Testis (tissue), 2 donors: ENCODE data around the gene DEXI.

Experiments
- POLR2A ChIP-seq: fragments of 450-650 bp; IDR thresholded peaks from one replicate; pipeline ENCODE4 v1.6.1; 2017; ENCODE audit warnings: antibody characterized with exemption, mild to moderate bottlenecking, moderate library complexity
- TF ChIP-seq, protein P1 (sequence below), 3 experiments: fragments of 450-650 bp in 2 of 3; fragments of 200-600 bp in 1 of 3; sonication (generic) in 1 of 3; IDR thresholded peaks; one replicate each; pipeline ENCODE4 v1.5.1; 2016 to 2019; ENCODE audit warnings: antibody characterized with exemption in 3 of 3, mild to moderate bottlenecking in 2 of 3, moderate library complexity in 1 of 3

DNA sequence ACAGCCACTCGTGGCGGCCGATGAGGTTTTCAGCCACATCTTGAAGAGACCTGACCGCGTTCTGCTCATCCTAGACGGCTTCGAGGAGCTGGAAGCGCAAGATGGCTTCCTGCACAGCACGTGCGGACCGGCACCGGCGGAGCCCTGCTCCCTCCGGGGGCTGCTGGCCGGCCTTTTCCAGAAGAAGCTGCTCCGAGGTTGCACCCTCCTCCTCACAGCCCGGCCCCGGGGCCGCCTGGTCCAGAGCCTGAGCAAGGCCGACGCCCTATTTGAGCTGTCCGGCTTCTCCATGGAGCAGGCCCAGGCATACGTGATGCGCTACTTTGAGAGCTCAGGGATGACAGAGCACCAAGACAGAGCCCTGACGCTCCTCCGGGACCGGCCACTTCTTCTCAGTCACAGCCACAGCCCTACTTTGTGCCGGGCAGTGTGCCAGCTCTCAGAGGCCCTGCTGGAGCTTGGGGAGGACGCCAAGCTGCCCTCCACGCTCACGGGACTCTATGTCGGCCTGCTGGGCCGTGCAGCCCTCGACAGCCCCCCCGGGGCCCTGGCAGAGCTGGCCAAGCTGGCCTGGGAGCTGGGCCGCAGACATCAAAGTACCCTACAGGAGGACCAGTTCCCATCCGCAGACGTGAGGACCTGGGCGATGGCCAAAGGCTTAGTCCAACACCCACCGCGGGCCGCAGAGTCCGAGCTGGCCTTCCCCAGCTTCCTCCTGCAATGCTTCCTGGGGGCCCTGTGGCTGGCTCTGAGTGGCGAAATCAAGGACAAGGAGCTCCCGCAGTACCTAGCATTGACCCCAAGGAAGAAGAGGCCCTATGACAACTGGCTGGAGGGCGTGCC, 35.1 kb downstream of the DEXI start:
- TF ChIP-seq, protein P1, sequence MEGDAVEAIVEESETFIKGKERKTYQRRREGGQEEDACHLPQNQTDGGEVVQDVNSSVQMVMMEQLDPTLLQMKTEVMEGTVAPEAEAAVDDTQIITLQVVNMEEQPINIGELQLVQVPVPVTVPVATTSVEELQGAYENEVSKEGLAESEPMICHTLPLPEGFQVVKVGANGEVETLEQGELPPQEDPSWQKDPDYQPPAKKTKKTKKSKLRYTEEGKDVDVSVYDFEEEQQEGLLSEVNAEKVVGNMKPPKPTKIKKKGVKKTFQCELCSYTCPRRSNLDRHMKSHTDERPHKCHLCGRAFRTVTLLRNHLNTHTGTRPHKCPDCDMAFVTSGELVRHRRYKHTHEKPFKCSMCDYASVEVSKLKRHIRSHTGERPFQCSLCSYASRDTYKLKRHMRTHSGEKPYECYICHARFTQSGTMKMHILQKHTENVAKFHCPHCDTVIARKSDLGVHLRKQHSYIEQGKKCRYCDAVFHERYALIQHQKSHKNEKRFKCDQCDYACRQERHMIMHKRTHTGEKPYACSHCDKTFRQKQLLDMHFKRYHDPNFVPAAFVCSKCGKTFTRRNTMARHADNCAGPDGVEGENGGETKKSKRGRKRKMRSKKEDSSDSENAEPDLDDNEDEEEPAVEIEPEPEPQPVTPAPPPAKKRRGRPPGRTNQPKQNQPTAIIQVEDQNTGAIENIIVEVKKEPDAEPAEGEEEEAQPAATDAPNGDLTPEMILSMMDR (IDR thresholded peaks at IDR 0.05): no peak
- no peak for TF ChIP-seq POLR2A
